ENCODE measurements around the gene VGF.

- no peak for TF ChIP-seq CTCF (IDR thresholded peaks at IDR 0.05)
- TF ChIP-seq POLR2A (IDR thresholded peaks at IDR 0.05) = no peak
Observed at GRCh38 chr7:101208794-101209193, 43.4 kb upstream of the VGF start.
